Mammary epithelial cell (primary cell): ENCODE results near the gene ANKRD34C.

Experiments used
- CTCF ChIP-seq, 2 donors: IDR thresholded peaks in 1 of 2; conservative IDR thresholded peaks in 1 of 2; 2 replicates each; pipeline ENCODE4 v1.5.1; 2011 to 2012; ENCODE audit warnings: inconsistent platforms in 2 of 2, low read length in 2 of 2, mild to moderate bottlenecking in 2 of 2, control low read depth in 1 of 2, low read depth in 1 of 2; ENCODE audit not compliant: insufficient read depth in 1 of 2; ENCODE audit errors: extremely low read depth in 1 of 2
- EZH2 ChIP-seq: IDR thresholded peaks from 2 replicates; pipeline ENCODE4 v1.6.1; 2012; ENCODE audit warnings: low read length, inconsistent platforms, borderline replicate concordance

- TF ChIP-seq EZH2: no peak
- TF ChIP-seq CTCF (conservative IDR thresholded peaks at IDR 0.05 in 1 of 2, IDR thresholded peaks at IDR 0.05 in 1 of 2; ENCODE audit: extremely low read depth in 1 of 2, insufficient read depth in 1 of 2, low read depth in 1 of 2, low read length in 2 of 2): no peak
Measured at GRCh38 chr15:79244876-79245275, 37.6 kb upstream of the ANKRD34C start.
